DMS114 treated with DMSO at 0.1 percent for 48 hours (cell line): ENCODE measurements around the gene SLC25A2.
A peak's percentile ranks its signal among the peaks of the same experiment; 100 is the strongest.
"Not testable (repeated sequence)": the region's sequence is repeated elsewhere in the genome, so short reads cannot be mapped to it uniquely, and the experiment has no call there.

Source experiments
- DNase-seq: peaks from one replicate; lab custom pipeline; 2025; ENCODE audit not compliant: unreplicated experiment; lab: John Stamatoyannopoulos, UW

The SLC25A2 gene

DNA sequence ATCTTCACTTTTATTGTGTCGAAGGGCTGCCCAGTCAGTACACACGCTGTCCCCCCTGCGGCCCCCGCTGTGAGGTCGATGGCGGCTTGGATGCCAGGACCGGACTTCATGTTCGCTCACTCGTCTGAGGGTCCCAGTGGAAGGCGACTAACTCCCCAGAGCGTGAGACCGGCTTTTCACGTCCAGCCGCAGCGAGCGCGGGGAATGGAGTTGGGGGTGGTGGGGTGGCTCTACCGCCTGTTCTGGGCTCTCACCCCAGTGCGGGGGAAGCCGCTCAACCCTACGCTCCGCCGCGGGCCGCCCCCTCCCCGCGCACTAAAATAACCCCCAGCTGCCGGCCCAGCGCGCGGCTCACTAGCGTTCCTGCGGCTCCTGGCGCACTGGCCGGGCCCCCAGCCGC is at the start of gene SLC25A2:
TSS of gene SLC25A2 (minus strand) at position 294 of the 400 bp plus-strand sequence. CDS start at position 110, 184 bp downstream.
- no peak for DNase-seq

DNA sequence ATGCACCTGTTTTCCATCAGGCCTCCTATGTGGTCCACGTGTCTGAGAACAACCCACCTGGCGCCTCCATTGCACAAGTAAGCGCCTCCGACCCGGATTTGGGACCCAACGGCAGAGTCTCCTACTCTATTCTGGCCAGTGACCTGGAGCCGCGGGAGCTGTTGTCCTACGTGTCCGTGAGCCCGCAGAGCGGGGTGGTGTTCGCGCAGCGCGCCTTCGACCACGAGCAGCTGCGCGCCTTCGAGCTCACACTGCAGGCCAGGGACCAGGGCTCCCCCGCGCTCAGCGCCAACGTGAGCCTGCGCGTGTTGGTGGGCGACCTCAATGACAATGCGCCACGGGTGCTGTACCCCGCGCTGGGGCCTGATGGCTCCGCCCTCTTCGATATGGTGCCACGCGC is 47.7 kb upstream of the SLC25A2 start:
- DNase-seq = no peak

DNA sequence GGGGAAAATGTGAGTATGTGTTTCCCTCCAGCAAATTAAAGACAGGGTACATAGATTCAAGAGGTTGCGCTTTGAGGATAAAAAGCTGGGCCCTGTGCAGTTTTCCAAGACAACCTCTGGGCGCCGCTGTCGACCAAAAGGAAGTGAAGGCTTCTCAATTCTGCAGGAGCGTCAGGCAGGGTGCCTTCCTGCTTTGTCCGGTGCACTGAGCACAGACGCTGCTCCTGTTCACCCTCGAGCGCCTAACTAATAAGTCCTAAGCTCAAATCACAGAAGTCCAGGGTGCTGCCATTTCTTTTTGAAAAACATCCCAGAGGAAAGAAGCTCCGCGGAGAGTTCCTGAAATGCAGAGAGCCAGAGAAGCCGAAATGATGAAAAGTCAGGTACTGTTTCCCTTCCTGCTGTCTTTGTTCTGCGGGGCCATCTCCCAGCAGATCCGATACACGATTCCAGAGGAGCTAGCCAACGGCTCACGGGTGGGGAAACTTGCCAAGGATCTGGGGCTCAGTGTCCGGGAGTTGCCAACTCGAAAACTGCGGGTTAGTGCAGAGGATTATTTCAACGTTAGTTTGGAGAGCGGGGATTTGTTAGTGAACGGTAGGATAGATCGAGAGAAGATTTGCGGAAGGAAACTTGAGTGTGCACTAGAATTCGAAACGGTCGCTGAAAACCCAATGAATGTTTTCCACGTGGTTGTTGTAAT is 46.2 kb upstream of the SLC25A2 start, which contains the start of gene PCDHGB1:
TSS of gene PCDHGB1 (plus strand) at position 183 of the 703 bp plus-strand sequence. CDS start at position 345, 162 bp downstream.
- DNase-seq = no peak

DNA sequence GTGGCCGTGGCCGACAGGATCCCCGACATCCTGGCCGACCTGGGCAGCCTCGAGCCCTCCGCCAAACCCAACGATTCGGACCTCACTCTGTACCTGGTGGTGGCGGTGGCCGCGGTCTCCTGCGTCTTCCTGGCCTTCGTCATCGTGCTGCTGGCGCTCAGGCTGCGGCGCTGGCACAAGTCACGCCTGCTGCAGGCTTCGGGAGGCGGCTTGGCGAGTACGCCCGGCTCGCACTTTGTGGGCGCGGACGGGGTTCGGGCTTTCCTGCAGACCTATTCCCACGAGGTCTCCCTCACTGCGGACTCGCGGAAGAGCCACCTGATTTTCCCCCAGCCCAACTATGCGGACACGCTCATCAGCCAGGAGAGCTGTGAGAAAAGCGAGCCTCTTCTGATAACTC is 42.2 kb upstream of the SLC25A2 start:
- not testable (repeated sequence) for DNase-seq

DNA sequence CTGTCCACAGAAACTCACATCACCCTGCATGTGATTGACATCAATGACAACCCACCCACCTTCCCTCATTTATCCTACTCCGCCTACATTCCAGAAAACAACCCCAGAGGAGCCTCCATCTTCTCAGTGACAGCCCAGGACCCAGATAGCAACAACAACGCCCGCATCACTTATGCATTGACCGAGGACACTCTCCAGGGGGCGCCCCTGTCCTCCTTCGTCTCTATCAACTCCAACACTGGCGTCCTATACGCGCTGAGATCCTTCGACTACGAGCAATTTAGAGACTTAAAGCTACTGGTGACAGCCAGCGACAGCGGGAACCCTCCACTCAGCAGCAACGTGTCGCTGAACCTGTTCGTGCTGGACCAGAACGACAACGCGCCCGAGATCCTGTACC is 41.5 kb upstream of the SLC25A2 start:
- no peak for DNase-seq

DNA sequence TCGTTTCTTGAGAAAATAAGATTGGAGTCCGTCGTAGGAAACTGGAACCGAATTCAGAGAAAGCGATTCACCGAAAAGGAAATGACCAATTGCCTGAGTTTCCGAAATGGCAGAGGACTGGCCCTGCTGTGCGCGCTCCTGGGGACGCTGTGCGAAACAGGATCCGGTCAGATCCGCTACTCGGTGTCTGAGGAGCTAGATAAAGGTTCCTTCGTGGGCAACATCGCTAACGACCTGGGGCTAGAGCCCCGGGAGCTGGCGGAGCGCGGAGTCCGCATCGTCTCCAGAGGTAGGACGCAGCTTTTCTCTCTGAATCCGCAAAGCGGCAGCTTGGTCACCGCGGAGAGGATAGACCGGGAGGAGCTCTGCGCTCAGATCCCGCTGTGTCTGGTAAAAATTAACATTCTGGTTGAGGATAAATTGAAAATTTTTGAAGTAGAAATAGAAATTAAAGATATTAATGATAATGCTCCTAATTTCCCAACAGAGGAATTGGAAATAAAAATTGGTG is 40.2 kb upstream of the SLC25A2 start:
- peak; percentile 52 for DNase-seq

DNA sequence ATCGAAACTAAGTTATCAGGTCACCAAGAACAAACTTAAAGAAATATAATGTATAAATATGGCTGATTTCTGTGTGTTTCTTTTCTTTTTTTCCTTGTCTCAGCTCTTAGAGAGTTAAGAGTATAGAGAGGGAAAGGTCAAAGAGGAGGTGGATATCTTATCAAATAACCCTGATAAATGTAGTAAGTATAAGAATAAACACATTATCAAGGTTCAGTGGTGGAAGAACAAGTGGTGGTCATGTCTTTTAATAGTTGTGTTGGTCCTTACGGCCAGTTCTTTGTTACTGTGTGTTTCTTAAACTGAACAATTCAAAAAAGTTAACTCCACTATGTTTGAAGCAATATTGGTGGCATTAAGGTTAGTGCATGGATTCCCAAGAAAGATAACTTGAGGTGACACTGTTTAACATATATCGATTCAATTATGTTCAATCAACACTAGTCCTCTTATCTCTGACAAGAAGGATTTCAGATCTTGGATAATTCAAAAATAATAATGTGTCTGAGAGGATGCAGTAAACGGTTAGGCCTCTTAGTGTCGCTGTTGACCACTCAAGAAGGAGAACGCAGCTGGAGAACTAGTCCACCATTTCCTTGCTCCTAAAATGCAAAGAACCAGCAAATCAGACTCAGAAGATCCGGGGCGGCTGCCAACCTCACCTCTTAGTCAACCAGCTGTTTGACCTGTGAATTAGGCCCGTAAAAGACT is 39.5 kb upstream of the SLC25A2 start, which contains the start of gene PCDHGA3:
TSS of gene PCDHGA3 (plus strand) at position 588 of the 711 bp plus-strand sequence. CDS start 205 bp downstream, outside the sequence.
- DNase-seq = peak; percentile 76

DNA sequence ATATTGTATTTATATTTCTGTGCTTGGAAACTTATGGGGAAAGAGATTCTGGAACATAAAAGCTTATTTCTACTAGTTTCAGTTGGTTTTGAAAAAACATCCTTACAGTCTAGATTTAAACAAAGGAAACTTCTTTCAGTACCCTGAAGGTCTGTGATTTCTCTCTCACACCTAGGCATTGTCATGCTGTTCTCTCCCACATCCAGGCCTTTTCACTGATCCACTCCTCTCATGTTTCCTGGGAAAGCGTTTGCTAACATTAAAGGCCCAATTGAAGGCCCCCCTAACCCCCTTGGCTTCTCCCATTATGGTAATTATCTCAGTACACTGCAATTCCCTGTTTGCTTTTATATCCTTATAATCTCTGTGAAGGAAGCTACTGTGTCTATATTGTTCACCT is 38.9 kb upstream of the SLC25A2 start:
- DNase-seq = no peak

DNA sequence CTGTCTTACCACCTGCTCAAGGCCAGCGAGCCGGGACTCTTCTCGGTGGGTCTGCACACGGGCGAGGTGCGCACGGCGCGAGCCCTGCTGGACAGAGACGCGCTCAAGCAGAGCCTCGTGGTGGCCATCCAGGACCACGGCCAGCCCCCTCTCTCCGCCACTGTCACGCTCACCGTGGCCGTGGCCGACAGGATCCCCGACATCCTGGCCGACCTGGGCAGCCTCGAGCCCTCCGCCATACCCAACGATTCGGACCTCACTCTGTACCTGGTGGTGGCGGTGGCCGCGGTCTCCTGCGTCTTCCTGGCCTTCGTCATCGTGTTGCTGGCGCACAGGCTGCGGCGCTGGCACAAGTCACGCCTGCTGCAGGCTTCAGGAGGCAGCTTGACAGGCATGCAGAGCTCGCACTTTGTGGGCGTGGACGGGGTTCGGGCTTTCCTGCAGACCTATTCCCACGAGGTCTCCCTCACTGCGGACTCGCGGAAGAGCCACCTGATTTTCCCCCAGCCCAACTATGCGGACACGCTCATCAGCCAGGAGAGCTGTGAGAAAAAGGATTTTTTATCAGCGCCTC is 37.0 kb upstream of the SLC25A2 start:
- not testable (repeated sequence) for DNase-seq

DNA sequence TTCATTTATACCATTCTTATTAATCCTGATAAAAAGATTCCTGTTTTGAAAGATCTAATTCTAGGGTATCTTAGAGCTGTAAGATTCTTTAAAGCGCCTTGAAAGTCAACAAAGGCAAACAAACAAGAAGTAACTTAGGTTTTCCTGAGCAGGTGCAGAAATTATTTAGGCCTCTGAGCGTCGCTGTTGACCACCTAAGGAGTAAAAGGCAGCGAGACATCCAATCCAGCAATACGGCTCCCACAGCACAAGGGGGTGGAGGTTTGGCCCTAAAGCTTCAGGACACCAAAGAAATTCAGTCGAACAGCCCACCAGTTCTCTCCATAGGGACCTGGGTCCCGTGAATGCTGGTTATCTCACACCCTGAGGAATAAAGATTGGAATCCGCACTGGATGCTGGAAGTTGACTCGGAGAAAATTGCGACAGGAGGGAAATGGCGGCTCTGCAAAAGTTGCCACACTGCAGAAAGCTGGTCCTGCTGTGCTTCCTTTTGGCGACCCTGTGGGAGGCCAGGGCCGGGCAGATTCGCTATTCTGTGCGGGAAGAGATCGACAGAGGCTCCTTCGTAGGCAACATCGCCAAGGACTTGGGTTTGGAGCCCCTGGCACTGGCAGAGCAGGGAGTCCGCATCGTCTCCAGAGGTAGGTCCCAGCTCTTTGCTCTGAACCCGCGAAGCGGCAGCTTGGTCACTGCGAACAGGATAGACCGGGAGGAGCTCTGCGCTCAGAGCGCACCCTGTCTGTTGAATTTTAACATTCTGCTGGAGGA is 34.9 kb upstream of the SLC25A2 start, which contains the start of gene PCDHGA2:
TSS of gene PCDHGA2 (plus strand) at position 223 of the 769 bp plus-strand sequence.
- no peak for DNase-seq

DNA sequence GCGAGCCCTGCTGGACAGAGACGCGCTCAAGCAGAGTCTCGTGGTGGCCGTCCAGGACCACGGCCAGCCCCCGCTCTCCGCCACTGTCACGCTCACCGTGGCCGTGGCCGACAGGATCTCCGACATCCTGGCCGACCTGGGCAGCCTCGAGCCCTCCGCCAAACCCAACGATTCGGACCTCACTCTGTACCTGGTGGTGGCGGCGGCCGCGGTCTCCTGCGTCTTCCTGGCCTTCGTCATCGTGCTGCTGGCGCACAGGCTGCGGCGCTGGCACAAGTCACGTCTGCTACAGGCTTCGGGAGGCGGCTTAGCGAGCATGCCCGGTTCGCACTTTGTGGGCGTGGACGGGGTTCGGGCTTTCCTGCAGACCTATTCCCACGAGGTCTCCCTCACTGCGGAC is 28.7 kb upstream of the SLC25A2 start:
- not testable (repeated sequence) for DNase-seq

DNA sequence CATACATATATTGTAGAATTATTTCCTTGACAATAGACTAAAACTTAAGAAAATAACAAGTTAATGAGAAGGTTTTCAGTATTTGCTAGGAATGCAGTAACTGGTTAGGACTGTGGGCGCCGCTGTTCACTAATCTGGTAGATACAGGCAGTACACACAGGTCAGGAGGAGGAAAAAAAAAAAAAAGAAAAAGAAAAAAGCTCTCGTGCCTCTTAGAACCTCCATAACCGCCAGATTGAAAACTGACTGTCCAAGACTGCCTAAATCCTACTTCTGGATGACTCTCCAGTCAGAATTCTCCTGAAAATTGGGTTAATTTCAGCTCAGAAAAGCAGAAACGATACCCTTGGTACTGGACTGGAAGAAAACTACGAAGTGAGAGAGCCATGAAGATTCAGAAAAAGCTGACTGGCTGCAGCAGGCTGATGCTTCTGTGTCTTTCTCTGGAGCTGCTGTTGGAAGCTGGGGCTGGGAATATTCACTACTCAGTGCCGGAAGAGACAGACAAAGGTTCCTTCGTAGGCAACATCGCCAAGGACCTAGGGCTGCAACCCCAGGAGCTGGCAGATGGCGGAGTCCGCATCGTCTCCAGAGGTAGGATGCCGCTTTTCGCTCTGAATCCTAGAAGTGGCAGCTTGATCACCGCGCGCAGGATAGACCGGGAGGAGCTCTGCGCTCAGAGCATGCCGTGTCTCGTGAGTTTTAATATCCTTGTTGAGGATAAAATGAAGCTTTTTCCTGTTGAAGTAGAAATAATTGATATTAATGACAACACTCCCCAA is 26.6 kb upstream of the SLC25A2 start, which contains the start of gene PCDHGA1:
TSS of gene PCDHGA1 (plus strand) at position 216 of the 782 bp plus-strand sequence.
- no peak for DNase-seq

DNA sequence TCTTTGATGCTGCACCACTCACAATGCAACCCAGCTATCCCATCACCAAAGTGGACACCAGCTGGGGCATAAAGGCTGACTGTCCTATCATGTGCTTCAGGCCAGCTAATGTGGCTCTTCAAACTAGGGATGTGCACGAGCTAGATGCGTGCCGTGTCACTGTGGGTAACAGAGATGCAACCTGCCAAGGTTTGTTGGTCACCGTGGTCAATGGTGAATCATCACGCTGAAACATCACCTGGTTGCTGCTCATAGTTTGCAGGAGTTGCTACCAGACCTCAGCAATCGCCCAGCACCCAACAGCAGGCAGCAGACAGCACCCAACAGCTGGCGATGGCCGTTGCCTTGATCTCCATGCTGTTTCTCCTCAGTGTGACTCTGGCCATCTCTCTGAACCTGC is 24.4 kb upstream of the SLC25A2 start:
- no peak for DNase-seq

DNA sequence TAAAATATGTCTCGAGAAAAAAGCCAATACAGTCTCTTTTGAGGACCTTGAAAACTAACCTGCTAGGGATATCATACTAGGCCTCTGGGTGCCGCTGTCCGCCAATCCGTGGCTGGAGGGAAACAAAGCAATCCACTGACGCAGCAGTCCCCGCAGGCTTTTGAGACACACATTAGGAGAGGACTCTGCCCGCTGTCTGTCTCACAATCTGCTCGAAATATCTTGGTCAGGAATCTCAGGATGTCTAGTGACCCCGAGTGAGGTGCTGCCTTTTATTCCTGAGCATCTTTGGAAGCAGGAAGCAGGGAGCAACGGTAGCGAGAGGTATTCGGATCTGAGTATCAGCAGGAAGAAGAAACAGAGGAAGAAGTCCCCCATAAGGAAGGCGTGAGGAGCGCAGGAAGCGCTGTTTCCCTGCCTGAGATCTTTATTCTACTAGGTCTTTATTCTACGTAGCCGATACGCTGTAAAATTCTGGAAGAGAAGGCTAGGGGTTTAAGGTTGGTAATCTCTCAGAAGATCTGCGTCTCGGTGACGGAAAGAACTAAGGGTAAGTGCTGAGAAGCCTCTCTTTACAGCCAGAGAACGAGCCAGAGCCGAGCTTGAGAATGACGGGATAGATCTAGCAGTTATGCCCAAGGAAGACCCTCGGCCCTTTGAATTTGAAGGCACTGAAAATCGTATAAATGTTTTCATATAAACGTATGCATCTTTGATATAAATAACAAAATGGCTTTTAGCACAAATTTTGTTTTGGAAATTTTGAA is 22.4 kb upstream of the SLC25A2 start:
- peak; percentile 26 for DNase-seq

DNA sequence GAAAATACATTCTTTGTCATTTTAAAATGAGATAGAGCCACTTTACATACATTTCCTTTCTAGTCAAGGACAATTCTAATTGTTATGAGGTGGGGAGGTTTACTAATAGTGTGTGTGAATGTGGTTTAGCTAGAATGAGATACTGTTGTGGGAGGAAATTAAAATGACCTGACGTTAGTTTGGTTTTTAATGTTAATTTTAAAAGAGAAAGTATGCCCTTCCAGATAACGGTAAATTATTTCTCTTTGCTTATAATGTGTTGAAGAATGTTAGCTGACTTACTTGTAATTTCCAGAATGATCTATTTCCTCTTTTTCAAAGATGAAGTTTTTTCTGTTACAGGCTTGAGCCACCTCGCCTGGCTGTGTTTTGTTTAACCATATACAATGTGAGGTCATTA is 18.4 kb upstream of the SLC25A2 start:
- no peak for DNase-seq

DNA sequence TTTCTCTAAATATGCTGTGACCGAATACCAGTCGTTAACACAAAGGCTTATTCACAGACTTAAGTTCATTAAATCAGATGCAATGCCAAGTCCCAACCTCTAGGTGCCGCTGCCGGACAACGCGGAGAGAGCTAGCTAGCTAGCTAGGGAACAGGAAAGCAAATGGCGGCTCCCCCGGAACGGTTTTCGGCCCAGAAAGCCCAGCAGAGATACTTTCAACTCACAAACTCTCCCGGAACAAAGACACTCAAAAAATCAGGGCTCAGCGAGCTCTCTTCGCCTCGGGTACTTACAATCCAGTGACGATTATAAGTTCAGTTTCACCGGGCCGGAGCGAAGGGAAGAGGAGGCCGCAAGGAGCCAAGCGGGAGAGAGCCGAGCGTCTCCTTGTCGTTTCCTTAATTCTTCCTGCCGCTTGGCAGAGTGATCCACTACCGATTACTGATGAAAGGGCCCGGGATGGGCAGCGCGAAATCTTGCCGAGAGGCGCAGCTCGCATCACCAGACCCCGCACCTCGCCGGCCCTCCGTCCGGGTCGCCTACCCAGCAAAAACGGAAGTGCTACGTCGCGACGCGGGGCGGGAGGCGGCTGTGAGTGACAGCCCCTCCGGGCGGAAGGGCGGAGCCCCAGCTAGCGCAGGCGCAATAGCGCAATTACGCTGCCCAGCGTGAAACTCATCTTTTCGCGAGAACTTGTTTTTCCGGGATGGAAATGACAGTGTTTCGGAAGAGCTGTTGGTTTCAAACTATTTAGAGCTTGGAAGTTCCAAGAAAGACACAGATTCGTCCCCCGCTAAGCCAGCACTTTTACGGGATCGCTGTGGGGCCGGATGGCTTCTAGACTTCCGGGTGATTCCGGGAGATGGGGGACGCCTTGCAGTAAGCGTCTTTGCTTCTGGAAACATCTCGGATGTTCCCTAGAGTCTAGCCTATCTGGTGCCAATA is 16.6 kb upstream of the SLC25A2 start, which contains the start of gene TAF7:
TSS of gene TAF7 (minus strand) at position 560 of the 945 bp plus-strand sequence. CDS start 740 bp downstream, outside the sequence.
- DNase-seq = peak; percentile 86

DNA sequence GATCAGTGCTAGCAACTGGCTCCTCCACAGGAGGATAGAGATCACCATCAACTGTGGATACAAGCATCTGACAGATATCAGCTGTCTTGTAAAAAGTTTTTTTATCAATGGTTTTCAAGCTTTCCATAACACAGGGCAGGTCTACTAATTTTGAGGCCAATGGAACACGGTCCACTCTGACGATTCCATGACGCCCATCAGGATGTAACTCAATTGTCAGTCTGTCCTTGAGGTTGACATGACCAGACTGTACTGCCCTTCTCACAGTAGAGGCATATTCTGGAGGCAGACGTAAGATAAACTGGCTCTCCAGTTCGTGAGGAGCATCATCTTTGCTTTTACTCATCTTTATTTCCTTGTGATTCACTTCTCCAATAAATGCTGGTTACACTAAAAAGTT is 15.8 kb upstream of the SLC25A2 start:
- DNase-seq = no peak

DNA sequence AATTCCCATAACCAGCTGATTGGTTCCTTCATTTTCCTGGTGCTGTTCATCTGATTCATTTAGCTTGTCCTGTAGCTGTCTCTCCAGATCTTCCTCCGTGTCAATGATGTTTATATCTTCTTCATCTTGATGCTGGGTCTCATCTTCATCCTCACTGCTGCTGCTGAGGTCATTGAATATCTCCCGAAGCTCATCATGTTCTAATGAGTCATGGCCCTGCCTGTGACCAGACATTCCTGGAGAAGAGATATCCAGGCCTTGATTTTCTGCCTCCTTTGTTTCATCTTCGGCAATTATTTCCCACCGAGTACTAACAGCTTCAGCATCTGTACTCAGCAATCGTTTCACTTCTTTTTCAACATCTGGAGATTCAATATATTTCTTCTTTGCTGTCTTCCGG is 15.4 kb upstream of the SLC25A2 start:
- DNase-seq = no peak
